HepG2 (cell line): Measurements from ENCODE around the gene ASXL1. TPM values are rescaled to one million over a fixed set of nuclear protein-coding genes. Genes with fewer than 3 reads are reported as not detected.

Source experiments
- ARID5B ChIP-seq: IDR thresholded peaks from 2 replicates; pipeline ENCODE4 v1.4.0; 2020; ENCODE audit warnings: mild to moderate bottlenecking, missing genetic modification reagents
- ETS1 ChIP-seq: sonication (generic); formaldehyde crosslinking; IDR thresholded peaks from 2 replicates; pipeline ENCODE4 v1.4.0; 2020; ENCODE audit warnings: missing genetic modification reagents
- KDM5A ChIP-seq: fragments of 200-600 bp; sonication (generic); IDR thresholded peaks from 2 replicates; pipeline ENCODE4 v1.7.0; 2018; ENCODE audit warnings: antibody characterized with exemption, mild to moderate bottlenecking, low read length, borderline replicate concordance
- MBD4 ChIP-seq: IDR thresholded peaks from 2 replicates; pipeline ENCODE4 v1.6.1; 2012; ENCODE audit warnings: low read length, inconsistent platforms, borderline replicate concordance
- NKX3-1 ChIP-seq: sonication (generic); formaldehyde crosslinking; IDR thresholded peaks from 2 replicates; pipeline ENCODE4 v1.5.0; 2020; ENCODE audit warnings: missing genetic modification reagents
- POLR2AphosphoS5 ChIP-seq: IDR thresholded peaks from 2 replicates; pipeline ENCODE4 v1.6.1; 2012; ENCODE audit warnings: low read depth, low read length
- SIX1 ChIP-seq: sonication (generic); formaldehyde crosslinking; IDR thresholded peaks from 2 replicates; pipeline ENCODE4 v1.4.0; 2020; ENCODE audit warnings: missing genetic modification reagents, borderline replicate concordance
- SNAI1 ChIP-seq: sonication (generic); formaldehyde crosslinking; IDR thresholded peaks from 2 replicates; pipeline ENCODE4 v1.5.0; 2020; ENCODE audit warnings: mild to moderate bottlenecking, missing genetic modification reagents, borderline replicate concordance
- TERF1 ChIP-seq: sonication (generic); formaldehyde crosslinking; IDR thresholded peaks from 2 replicates; pipeline ENCODE4 v1.8.0; 2022; ENCODE audit warnings: mild to moderate bottlenecking, missing genetic modification reagents, moderate library complexity
- TFDP2 ChIP-seq: sonication (generic); formaldehyde crosslinking; IDR thresholded peaks from 2 replicates; pipeline ENCODE4 v1.4.0; 2020; ENCODE audit warnings: missing genetic modification reagents
- TRIM24 ChIP-seq: sonication (generic); formaldehyde crosslinking; IDR thresholded peaks from 2 replicates; pipeline ENCODE4 v1.8.0; 2022; ENCODE audit warnings: mild to moderate bottlenecking, missing genetic modification reagents
- U2AF2 ChIP-seq: fragments of 200-400 bp; formaldehyde crosslinking; IDR thresholded peaks from 2 replicates; pipeline ENCODE4 v1.6.1; 2017; ENCODE audit warnings: low read depth, mild to moderate bottlenecking, low read length
- ZMYM3 ChIP-seq: sonication (generic); formaldehyde crosslinking; IDR thresholded peaks from 2 replicates; pipeline ENCODE4 v1.5.1; 2020; ENCODE audit warnings: mild to moderate bottlenecking, missing genetic modification reagents
- ZNF136 ChIP-seq: sonication (generic); formaldehyde crosslinking; IDR thresholded peaks from 2 replicates; pipeline ENCODE4 v1.8.1; 2022; ENCODE audit warnings: low read depth, mild to moderate bottlenecking, moderate library complexity, missing genetic modification reagents
- ZNF629 ChIP-seq: sonication (generic); formaldehyde crosslinking; conservative IDR thresholded peaks from 2 replicates; pipeline ENCODE4 v1.5.0; 2020; ENCODE audit warnings: missing genetic modification reagents
- ZNF780A ChIP-seq: sonication (generic); formaldehyde crosslinking; IDR thresholded peaks from 2 replicates; pipeline ENCODE4 v1.8.0; 2022; ENCODE audit warnings: mild to moderate bottlenecking, missing genetic modification reagents, moderate library complexity
- ZNF800 ChIP-seq: sonication (generic); formaldehyde crosslinking; IDR thresholded peaks from 2 replicates; pipeline ENCODE4 v1.4.0; 2020; ENCODE audit warnings: missing genetic modification reagents
- polyA plus RNA-seq, 8 experiments: library from polyadenylated mRNA; depleted of rRNA in 3 of 8; stranded (reverse) in 7 of 8; unstranded in 1 of 8; fragments of >200 nt; fragmentation: Illumina TruSeq in 4 of 8; extraction: Trizol in 4 of 8; gene quantifications; 2 replicates each; pipeline versions ENCODE4 v1.2.1 to v1.2.3, GENCODE V29; 2011 to 2016; ENCODE audit warnings: low read depth in 4 of 8, missing spikeins in 1 of 8, mixed read lengths in 1 of 8; ENCODE audit not compliant: insufficient read depth in 1 of 8
- total RNA-seq, 5 experiments: library from RNA; depleted of rRNA; stranded (reverse); fragments of >200 nt; fragmentation: Illumina TruSeq; extraction: Trizol; gene quantifications; 2 replicates each; pipeline ENCODE4 v1.2.3, GENCODE V29; 2016; ENCODE audit warnings: low read depth in 1 of 5

The ASXL1 gene
- total and polyA plus RNA-seq, 2 of the 13 experiments (the other 11 are each of a cell fraction or from before 2014, with no cell fraction given), result 62.1 to 74.8 TPM

- TF ChIP-seq ARID5B (CRISPR knock-in tag), result no peak
- TF ChIP-seq ETS1 (CRISPR knock-in tag), result no peak
- TF ChIP-seq ZNF780A (CRISPR knock-in tag), result no peak
- no peak for TF ChIP-seq U2AF2
- TF ChIP-seq ZNF800, result no peak
- TF ChIP-seq TRIM24 (CRISPR knock-in tag), result no peak
- TF ChIP-seq ZNF629 (CRISPR knock-in tag), result no peak
- TF ChIP-seq SNAI1 (CRISPR knock-in tag), result no peak
- TF ChIP-seq KDM5A, result no peak
- no peak for TF ChIP-seq ZNF136 (CRISPR knock-in tag)
- no peak for TF ChIP-seq MBD4
- TF ChIP-seq NKX3-1 (CRISPR knock-in tag), result no peak
- no peak for TF ChIP-seq TFDP2
- no peak for TF ChIP-seq ZMYM3
- TF ChIP-seq POLR2AphosphoS5, result peak; percentile 6
- TF ChIP-seq TERF1 (CRISPR knock-in tag), result no peak; the same call in 1 of the 2 replicates
- no peak for TF ChIP-seq SIX1 (CRISPR knock-in tag)
Measured at GRCh38 chr20:32446301-32447100, 88.4 kb downstream of the ASXL1 start (continued).
